ENCODE data around the gene DSCAM.

Gene DSCAM

DNA sequence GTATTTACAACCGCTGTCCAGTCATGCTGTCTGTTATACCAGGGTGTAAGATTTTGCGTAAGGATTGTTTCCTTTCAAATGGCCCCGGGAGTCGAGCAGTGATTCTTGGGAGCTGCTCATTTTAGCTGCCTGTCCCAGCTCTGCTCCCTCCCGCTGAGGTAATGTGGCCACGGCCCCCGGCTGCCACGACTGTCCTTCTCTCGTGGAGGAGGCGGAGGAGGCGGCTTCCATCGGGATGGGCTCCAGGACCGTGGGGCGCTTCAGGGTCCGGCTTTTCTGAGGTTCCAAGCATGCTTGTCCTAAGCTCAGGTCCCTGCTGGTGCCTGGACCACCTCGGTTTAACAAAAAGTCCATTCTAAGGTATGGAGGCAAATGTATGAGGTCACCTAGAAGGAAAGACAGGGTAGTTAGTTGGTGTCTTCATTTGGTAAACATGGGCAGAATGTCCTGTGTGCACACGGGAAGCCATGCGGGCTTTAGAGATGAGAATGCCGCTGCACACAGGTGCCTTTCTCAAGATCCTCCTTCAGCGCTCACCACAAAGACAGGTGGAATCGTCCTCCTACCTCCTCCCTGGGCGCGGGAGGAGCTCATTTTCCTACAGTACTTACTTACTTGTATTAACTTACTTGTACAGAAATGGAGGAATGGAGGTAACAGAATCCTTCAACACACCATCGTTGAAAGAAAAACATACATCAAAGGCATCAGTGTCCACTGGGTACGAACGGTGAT is 833.8 kb downstream of the DSCAM start:
- TF ChIP-seq, protein P1, sequence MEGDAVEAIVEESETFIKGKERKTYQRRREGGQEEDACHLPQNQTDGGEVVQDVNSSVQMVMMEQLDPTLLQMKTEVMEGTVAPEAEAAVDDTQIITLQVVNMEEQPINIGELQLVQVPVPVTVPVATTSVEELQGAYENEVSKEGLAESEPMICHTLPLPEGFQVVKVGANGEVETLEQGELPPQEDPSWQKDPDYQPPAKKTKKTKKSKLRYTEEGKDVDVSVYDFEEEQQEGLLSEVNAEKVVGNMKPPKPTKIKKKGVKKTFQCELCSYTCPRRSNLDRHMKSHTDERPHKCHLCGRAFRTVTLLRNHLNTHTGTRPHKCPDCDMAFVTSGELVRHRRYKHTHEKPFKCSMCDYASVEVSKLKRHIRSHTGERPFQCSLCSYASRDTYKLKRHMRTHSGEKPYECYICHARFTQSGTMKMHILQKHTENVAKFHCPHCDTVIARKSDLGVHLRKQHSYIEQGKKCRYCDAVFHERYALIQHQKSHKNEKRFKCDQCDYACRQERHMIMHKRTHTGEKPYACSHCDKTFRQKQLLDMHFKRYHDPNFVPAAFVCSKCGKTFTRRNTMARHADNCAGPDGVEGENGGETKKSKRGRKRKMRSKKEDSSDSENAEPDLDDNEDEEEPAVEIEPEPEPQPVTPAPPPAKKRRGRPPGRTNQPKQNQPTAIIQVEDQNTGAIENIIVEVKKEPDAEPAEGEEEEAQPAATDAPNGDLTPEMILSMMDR (IDR thresholded peaks at IDR 0.05; ENCODE audit: low read depth, low read length, missing control alignments): no peak
- H3K4me3 ChIP-seq (replicated peaks; ENCODE audit: low read depth, low read length): no peak overlapping the region
- DNase-seq (ENCODE audit: extremely low read depth, low read depth): no peak

DNA sequence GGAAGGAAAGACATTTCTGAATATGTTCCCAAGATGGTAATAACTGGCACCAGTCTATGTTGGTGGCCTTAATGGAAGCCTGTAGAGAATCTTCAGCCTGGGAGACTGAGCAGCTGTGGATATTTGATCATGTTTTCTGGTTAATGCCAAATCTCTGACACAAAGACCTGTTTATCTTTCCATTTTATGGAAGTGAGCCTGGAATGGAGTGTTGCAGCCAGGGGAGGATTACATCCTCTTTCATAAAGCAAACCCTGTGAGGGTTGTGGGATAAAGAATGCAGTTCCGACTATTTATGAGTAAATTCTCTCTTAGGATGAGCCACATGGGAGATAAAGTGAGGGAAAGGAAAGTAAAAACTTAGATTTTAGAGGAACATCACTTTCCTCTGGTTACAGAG is 835.6 kb downstream of the DSCAM start:
- H3K4me3 ChIP-seq (replicated peaks; ENCODE audit: low read depth, low read length): no peak overlapping the region
- no peak for DNase-seq (ENCODE audit: extremely low read depth, low read depth)
- TF ChIP-seq, protein P1 (IDR thresholded peaks at IDR 0.05; ENCODE audit: low read depth, low read length, missing control alignments): no peak

DNA sequence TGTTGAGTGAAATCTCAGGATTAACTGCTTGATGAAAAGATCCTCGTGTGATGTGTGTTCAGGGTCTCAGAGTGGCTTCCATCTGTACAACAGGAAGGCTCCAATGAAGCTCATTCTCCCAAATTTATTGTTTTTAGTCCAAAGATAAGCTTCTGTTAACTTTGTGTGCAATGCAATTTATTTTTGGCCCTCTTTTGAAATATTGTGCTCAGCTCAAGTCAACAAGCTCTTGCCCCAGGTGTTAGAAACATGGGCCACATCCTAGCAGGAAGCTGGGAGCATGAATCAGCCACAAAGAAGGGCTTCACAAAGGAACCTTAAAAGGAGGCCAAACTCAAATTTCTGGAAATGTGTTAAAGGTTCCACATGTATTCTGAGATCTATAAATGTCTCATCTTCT is 844.0 kb downstream of the DSCAM start:
- no peak for DNase-seq (ENCODE audit: extremely low read depth, low read depth)
- TF ChIP-seq, protein P1 (IDR thresholded peaks at IDR 0.05; ENCODE audit: low read depth, low read length, missing control alignments): no peak
- H3K4me3 ChIP-seq (replicated peaks; ENCODE audit: low read depth, low read length): no peak overlapping the region

DNA sequence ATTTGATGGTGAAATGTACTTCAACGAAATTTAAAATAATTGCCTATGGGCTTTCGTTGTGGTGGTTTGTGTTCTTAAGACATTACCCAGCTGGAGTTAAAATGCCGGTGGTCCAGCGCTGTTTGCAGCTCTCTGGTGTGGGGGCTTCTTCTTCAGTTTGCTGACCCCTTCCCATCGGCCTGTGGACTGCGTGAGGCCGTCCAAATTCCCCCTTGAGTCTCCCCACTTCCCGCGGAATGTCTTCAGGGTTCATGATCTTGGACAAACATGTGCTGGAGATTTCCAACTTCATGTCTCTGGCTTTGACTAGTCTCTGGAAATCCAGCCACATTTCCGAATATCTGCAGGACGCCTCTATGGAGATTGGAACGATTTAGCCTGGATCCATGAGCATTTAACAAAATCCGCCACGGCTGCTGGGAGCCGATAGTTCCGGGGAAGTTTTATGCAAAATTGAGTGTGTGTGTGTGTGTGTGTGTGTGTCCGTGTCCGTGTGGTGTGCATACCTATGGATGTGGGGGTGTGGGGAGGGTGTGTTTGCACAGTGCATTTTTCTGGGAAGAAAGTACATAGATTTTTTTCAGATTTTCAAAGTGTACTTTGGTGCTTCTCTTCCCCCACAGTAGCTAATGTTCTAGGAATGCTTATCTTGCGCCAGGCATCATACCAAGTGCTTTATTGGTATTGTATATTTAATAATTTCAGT is 862.5 kb downstream of the DSCAM start:
- TF ChIP-seq, protein P1 (IDR thresholded peaks at IDR 0.05; ENCODE audit: low read depth, low read length, missing control alignments): no peak
- H3K4me3 ChIP-seq (replicated peaks; ENCODE audit: low read depth, low read length): no peak overlapping the region
- DNase-seq (ENCODE audit: extremely low read depth, low read depth): no peak

DNA sequence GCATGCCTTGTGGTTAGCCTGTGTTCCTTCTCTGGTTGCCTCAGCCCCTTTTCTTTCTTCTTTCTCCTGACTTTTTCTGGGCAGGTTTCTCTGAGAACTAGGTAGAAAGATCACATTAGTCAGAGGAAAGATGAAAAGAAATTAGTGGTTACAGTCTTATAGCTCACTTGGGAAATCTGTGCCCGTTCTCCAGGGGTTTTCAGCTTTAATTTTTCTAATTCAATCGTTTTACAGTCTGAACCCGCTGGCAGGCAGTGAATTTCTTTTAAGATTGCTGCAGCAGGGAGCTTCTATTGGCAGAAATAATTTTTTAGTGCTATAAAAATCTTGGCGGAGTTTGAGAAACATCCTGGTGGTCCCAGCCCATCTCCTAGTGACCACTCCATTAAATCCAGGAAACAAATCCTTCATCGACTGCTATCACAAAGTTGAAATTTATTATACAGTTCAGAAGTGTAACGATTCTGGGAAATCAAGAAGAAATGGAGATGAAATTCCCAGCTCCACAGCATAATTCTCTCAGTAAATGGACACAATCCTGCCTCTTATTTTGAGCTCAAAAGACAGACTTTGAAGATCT is 866.6 kb downstream of the DSCAM start:
- DNase-seq (ENCODE audit: extremely low read depth, low read depth): no peak
- TF ChIP-seq, protein P1 (IDR thresholded peaks at IDR 0.05; ENCODE audit: low read depth, low read length, missing control alignments): no peak
- H3K4me3 ChIP-seq (replicated peaks; ENCODE audit: low read depth, low read length): no peak overlapping the region

DNA sequence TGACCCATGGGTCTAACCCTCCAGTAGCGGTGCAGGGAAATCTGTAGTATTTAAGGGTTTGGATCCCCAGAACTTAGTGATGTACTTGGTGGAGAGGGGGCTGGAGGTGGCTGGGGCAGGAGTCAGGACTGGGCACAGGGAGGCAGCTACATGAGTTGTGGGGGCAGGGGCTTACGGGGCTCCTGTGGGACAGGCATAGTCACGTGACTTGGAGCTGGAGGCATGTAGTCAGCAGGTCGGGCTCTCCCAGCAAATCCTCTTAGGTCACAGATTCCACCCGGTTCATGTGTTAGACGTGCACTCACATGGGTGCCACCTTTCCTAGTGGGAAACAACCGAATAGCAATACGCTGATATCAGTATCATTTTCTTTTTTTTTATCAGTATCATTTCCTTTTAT is 867.6 kb downstream of the DSCAM start:
- no peak overlapping the region for H3K4me3 ChIP-seq (replicated peaks; ENCODE audit: low read depth, low read length)
- DNase-seq (ENCODE audit: extremely low read depth, low read depth): no peak
- TF ChIP-seq, protein P1 (IDR thresholded peaks at IDR 0.05; ENCODE audit: low read depth, low read length, missing control alignments): no peak
